ENCODE data around the gene AP1G2.

GRCh38 chr14:23528555-23528954 is 39.0 kb downstream of the AP1G2 start:
- no peak for TF ChIP-seq POLR2A (IDR thresholded peaks at IDR 0.05; ENCODE audit: low read depth, low read length)
- no peak for TF ChIP-seq TAF1 (IDR thresholded peaks at IDR 0.05; ENCODE audit: low read depth, low read length)
- no peak for TF ChIP-seq POLR2AphosphoS5 (IDR thresholded peaks at IDR 0.05; ENCODE audit: low read depth, low read length)

Measured in GM12891 (cell line).